CD4-positive, alpha-beta T cell treated with Interleukin-15 for 1 hour (primary cell): ENCODE results near the gene NRM.
"Not testable (repeated sequence)": the region's sequence is repeated elsewhere in the genome, so short reads cannot be mapped to it uniquely, and the experiment has no call there.

Experiments
- DNase-seq: peaks from one replicate; pipeline ENCODE4 v3.0.0-alpha.2; 2020

The NRM gene

GRCh38 chr6:30664994-30665767 is 25.6 kb downstream of the NRM start:
- DNase-seq = no peak

GRCh38 chr6:30657922-30658321 is 32.9 kb downstream of the NRM start:
- DNase-seq = not testable (repeated sequence)

- no peak for DNase-seq
These were observed 33.3 kb downstream of the NRM start for GRCh38 chr6:30657454-30657853.

GRCh38 chr6:30656513-30656912 is 34.3 kb downstream of the NRM start:
- peak; percentile 50 for DNase-seq

GRCh38 chr6:30655743-30656094 is 35.1 kb downstream of the NRM start:
- DNase-seq = no peak

GRCh38 chr6:30654798-30655742 is 35.7 kb downstream of the NRM start:
- DNase-seq = no peak

- no peak for DNase-seq
These were observed 39.6 kb downstream of the NRM start for GRCh38 chr6:30651143-30651542.

- DNase-seq = peak; percentile 74
These were observed 43.3 kb downstream of the NRM start for GRCh38 chr6:30647242-30648116.

GRCh38 chr6:30646450-30647241 is 44.1 kb downstream of the NRM start, which contains the start of gene C6orf136:
TSS of gene C6orf136 (plus strand) at chr6:30647133. CDS start at chr6:30647232, 99 bp downstream.
- DNase-seq = peak; percentile 97

- no peak for DNase-seq
These were observed 44.8 kb downstream of the NRM start for GRCh38 chr6:30645989-30646388.

- no peak for DNase-seq
These were observed 46.0 kb downstream of the NRM start for GRCh38 chr6:30644769-30645168.

- DNase-seq = no peak
These were observed 47.1 kb downstream of the NRM start for GRCh38 chr6:30643656-30644055.

GRCh38 chr6:30641048-30641447 is 49.7 kb downstream of the NRM start:
- DNase-seq = no peak

- DNase-seq = no peak
These were observed 50.3 kb downstream of the NRM start for GRCh38 chr6:30640481-30640880.
